ENCODE results near the gene MKNK1.
A peak's percentile ranks its signal among the peaks of the same experiment; 100 is the strongest.

Gene MKNK1

DNA sequence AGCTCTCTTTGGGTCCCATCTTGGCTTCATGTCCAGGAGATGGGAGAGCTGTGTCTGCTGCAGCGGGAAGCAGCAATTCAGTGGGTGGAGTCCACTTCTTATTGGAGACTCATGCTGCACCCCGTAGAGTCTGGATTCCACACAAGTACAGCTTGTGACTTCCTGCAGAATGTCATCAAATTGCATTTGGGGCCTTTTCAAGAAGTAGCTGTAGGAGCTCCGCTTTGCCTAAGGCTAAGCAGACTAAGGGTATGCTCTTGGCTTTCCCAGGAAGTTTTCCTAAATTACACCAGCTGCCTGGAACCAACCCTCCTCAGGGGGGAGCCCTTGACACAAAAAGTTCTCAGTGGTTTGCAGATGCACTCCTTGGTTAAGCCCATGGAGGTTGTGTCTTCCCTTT, 18.3 kb upstream of the MKNK1 start:
- no peak for TF ChIP-seq ESRRG (CRISPR knock-in tag; IDR thresholded peaks at IDR 0.05)
- no peak for TF ChIP-seq TOX (CRISPR knock-in tag; IDR thresholded peaks at IDR 0.05; ENCODE audit: borderline replicate concordance)
- peak; percentile 82 for ATAC-seq

DNA sequence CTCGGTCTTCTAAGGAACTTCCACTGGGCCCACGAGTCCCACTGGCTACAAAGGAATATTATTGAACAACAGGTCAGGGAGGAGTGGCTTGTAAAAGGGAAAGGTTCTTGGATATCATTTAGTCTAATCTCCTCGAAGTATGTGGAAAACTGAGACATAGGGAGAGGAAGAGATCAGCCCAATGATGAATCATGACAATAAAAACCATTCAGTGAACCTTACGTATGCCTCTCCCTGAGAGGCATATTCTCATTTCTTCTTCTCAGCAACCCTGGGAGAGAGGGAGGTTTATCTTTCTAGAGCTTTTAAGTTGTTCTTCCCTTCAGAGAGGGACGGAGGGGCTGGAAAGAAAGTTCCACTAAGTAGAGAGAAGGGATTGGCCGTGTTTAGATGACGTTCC, 17.9 kb upstream of the MKNK1 start:
- TF ChIP-seq ARNTL (CRISPR knock-in tag; IDR thresholded peaks at IDR 0.05; ENCODE audit: borderline replicate concordance, low read depth) = no peak
- no peak for TF ChIP-seq TOX (CRISPR knock-in tag; IDR thresholded peaks at IDR 0.05; ENCODE audit: borderline replicate concordance)
- TF ChIP-seq PPARA (CRISPR knock-in tag; IDR thresholded peaks at IDR 0.05; ENCODE audit: borderline replicate concordance) = no peak
- no peak for TF ChIP-seq ZFP30 (CRISPR knock-in tag; IDR thresholded peaks at IDR 0.05)
- no peak for TF ChIP-seq CSDC2 (CRISPR knock-in tag; IDR thresholded peaks at IDR 0.05)
- no peak for TF ChIP-seq ZNF70 (CRISPR knock-in tag; IDR thresholded peaks at IDR 0.05)
- no peak for TF ChIP-seq ESRRG (CRISPR knock-in tag; IDR thresholded peaks at IDR 0.05)
- TF ChIP-seq ZC3H10 (CRISPR knock-in tag; IDR thresholded peaks at IDR 0.05) = no peak
- TF ChIP-seq CSRNP3 (CRISPR knock-in tag; IDR thresholded peaks at IDR 0.05) = no peak
- TF ChIP-seq BACH2 (CRISPR knock-in tag; IDR thresholded peaks at IDR 0.05; ENCODE audit: borderline replicate concordance) = no peak
- no peak for TF ChIP-seq ZFP3 (CRISPR knock-in tag; IDR thresholded peaks at IDR 0.05)
- no peak for TF ChIP-seq RARB (CRISPR knock-in tag; IDR thresholded peaks at IDR 0.05)
- TF ChIP-seq, protein P1, sequence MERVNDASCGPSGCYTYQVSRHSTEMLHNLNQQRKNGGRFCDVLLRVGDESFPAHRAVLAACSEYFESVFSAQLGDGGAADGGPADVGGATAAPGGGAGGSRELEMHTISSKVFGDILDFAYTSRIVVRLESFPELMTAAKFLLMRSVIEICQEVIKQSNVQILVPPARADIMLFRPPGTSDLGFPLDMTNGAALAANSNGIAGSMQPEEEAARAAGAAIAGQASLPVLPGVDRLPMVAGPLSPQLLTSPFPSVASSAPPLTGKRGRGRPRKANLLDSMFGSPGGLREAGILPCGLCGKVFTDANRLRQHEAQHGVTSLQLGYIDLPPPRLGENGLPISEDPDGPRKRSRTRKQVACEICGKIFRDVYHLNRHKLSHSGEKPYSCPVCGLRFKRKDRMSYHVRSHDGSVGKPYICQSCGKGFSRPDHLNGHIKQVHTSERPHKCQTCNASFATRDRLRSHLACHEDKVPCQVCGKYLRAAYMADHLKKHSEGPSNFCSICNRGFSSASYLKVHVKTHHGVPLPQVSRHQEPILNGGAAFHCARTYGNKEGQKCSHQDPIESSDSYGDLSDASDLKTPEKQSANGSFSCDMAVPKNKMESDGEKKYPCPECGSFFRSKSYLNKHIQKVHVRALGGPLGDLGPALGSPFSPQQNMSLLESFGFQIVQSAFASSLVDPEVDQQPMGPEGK (CRISPR knock-in tag; IDR thresholded peaks at IDR 0.05; ENCODE audit: borderline replicate concordance) = no peak
- no peak for TF ChIP-seq GLIS3 (CRISPR knock-in tag; IDR thresholded peaks at IDR 0.05)
- TF ChIP-seq, protein P2, sequence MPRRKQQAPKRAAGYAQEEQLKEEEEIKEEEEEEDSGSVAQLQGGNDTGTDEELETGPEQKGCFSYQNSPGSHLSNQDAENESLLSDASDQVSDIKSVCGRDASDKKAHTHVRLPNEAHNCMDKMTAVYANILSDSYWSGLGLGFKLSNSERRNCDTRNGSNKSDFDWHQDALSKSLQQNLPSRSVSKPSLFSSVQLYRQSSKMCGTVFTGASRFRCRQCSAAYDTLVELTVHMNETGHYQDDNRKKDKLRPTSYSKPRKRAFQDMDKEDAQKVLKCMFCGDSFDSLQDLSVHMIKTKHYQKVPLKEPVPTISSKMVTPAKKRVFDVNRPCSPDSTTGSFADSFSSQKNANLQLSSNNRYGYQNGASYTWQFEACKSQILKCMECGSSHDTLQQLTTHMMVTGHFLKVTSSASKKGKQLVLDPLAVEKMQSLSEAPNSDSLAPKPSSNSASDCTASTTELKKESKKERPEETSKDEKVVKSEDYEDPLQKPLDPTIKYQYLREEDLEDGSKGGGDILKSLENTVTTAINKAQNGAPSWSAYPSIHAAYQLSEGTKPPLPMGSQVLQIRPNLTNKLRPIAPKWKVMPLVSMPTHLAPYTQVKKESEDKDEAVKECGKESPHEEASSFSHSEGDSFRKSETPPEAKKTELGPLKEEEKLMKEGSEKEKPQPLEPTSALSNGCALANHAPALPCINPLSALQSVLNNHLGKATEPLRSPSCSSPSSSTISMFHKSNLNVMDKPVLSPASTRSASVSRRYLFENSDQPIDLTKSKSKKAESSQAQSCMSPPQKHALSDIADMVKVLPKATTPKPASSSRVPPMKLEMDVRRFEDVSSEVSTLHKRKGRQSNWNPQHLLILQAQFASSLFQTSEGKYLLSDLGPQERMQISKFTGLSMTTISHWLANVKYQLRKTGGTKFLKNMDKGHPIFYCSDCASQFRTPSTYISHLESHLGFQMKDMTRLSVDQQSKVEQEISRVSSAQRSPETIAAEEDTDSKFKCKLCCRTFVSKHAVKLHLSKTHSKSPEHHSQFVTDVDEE (CRISPR knock-in tag; IDR thresholded peaks at IDR 0.05) = no peak
- TF ChIP-seq POU6F1 (CRISPR knock-in tag; IDR thresholded peaks at IDR 0.05; ENCODE audit: borderline replicate concordance, low read depth) = no peak
- no peak for TF ChIP-seq ZNF565 (CRISPR knock-in tag; conservative IDR thresholded peaks at IDR 0.05; ENCODE audit: low read depth)
- no peak for ATAC-seq

GRCh38 chr1:46619656-46620258, 15.7 kb upstream of the MKNK1 start:
- no peak for ATAC-seq
- no peak for TF ChIP-seq TOX (CRISPR knock-in tag; IDR thresholded peaks at IDR 0.05; ENCODE audit: borderline replicate concordance)
- no peak for TF ChIP-seq OSR1 (CRISPR knock-in tag; IDR thresholded peaks at IDR 0.05)
- no peak for TF ChIP-seq ZNF70 (CRISPR knock-in tag; IDR thresholded peaks at IDR 0.05)
- TF ChIP-seq, protein P3, sequence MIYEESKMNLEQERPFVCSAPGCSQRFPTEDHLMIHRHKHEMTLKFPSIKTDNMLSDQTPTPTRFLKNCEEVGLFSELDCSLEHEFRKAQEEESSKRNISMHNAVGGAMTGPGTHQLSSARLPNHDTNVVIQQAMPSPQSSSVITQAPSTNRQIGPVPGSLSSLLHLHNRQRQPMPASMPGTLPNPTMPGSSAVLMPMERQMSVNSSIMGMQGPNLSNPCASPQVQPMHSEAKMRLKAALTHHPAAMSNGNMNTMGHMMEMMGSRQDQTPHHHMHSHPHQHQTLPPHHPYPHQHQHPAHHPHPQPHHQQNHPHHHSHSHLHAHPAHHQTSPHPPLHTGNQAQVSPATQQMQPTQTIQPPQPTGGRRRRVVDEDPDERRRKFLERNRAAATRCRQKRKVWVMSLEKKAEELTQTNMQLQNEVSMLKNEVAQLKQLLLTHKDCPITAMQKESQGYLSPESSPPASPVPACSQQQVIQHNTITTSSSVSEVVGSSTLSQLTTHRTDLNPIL (CRISPR knock-in tag; IDR thresholded peaks at IDR 0.05; ENCODE audit: low read depth) = no peak
- TF ChIP-seq CSRNP3 (CRISPR knock-in tag; IDR thresholded peaks at IDR 0.05) = no peak
- TF ChIP-seq BACH2 (CRISPR knock-in tag; IDR thresholded peaks at IDR 0.05; ENCODE audit: borderline replicate concordance) = no peak
- no peak for TF ChIP-seq ARNTL (CRISPR knock-in tag; IDR thresholded peaks at IDR 0.05; ENCODE audit: borderline replicate concordance, low read depth)
- TF ChIP-seq PPARA (CRISPR knock-in tag; IDR thresholded peaks at IDR 0.05; ENCODE audit: borderline replicate concordance) = no peak
- TF ChIP-seq RARB (CRISPR knock-in tag; IDR thresholded peaks at IDR 0.05) = no peak
- TF ChIP-seq, protein P1 (CRISPR knock-in tag; IDR thresholded peaks at IDR 0.05; ENCODE audit: borderline replicate concordance) = no peak
